Fibroblast of the conjunctiva (primary cell): ENCODE data around the gene RAD54L.
"Not testable (repeated sequence)": the region's sequence is repeated elsewhere in the genome, so short reads cannot be mapped to it uniquely, and the experiment has no call there.

ENCODE experiments used
- DNase-seq: peaks from one replicate; pipeline ENCODE4 v3.0.0-alpha.2; 2010; ENCODE audit warnings: low read depth

RAD54L gene

GRCh38 chr1:46241733-46242132, 5.8 kb upstream of the RAD54L start:
- DNase-seq, result not testable (repeated sequence)

DNA sequence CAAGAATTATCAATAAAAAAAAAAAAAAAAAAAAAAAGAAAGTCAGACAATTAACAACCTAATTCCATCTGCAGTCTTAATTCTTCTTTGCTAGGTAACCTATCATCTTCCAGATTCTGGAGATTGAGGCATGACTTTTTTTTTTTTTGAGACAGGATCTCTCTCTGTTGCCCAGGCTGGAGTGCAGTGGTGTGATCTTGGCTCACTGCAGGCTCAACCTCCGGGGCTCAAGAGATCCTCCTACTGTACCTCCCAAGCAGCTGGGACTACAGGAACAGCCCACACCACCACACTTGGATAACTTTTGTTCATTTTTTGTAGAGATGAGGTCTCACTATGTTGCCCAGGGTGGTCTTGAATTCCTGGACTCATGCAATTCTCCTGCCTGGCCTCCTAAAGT, 4.6 kb upstream of the RAD54L start:
- DNase-seq, result no peak

DNA sequence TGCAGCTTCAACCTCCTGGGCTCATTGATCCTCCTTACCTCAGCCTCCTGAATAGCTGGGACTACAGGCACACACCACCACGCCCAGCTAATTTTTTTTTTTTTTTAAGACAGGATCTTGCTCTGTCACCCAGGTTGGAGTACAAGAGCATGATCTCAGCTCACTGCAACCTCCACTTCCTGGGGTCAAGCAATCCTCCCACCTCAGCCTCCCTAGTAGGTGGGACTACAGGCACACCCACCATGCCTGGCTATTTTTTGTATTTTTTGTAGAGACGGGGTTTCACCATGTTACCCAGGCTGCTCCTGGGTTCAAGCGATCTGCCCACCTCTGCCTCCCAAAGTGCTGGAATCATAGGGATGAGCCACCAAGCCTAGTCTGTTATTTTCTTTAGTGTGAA, 3.7 kb upstream of the RAD54L start:
- DNase-seq, result not testable (repeated sequence)

DNA sequence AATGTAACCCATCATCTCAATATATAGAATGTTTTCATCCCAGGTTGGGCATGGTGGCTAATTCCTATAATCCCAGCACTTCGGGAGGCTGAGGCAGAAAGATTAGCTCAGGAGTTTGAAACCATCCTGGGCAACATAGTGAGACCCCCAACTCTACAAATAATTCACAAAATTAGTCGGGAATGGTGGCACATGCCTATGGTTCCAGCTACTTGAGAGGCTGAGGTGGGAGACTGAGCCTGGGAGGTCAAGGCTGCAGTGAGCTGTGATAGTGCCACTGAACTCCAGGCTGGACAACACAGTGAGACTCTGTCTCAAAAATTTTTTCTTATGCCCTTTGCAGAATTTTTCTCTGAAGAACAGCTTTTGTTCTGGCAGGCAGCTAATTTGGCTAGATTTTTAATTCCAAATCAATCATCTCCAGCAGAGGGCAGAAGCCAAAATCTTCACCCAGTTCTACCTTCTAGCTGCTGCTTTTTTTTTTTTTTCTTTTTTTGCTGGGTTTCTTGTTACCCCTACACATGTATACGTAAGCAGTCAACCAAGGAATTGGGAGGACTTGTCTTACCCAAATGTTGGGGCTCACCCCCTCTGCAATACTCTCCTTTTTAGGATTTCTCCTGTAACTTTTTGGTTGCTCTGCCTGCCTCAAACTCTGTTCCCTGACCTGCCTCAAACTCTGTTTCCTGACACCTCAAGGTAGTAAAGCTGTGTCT, 2.7 kb upstream of the RAD54L start:
- peak; percentile 18 for DNase-seq

DNA sequence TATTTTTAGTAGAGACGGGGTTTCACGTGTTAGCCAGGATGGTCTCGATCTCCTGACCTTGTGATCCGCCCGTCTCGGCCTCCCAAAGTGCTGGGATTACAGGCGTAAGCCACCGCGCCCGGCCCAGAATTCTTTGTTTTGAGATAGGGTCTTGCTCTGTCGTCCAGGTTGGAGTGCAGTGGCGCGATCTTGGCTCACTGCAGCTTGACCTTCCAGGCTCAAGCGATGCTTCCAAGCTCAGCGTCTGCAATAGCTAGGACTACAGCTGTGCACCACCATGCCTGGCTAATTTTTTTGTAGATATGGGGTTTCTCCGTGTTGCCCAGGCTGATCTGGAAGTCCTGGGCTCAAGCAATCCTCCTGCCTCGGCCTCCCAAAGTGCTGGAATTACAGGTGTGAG, 1.4 kb upstream of the RAD54L start:
- not testable (repeated sequence) for DNase-seq

DNA sequence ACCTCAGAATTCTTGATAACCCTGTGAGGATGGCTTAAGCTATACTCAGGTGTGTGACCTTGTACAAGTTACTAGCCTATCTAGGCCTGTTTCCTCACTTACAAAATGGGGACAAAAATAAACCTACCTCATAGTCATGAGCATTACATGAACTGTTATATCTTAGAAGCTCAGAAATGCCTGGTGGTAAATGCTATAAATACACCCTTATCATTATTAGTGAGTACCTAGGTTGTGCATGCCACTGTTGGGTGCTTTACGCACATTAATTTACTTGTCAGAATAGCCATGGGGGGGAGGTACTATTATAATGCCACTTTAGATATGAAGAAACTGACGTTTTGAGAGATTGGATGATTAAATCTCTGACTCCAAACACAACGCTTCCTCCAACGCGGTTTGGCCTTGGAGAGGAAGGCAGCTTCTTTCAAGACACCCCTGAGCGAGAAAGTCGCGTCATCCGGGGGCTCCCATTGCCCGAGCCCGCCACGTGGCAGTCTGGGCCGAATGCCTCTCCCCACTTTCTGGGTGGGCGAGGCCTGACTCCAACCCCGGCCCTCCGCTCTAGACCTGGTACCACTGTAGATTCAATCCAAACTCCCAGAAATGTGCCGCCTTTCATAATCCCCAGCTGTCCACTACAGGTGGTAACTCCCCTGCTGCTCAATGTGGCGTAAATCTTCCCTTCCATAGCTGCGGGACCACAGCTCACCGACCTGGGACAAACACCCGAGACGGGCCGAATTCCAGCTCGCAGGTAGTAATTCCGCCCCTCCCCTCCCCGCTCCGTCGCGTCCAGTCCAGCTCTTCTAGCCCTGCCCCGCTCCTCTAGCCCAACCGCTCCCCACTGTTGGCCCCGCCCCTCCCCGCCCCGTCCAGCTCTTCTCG, 771 bp upstream of the RAD54L start:
- peak; percentile 18 for DNase-seq

- DNase-seq, result no peak
These were observed 758 bp downstream of the RAD54L start for GRCh38 chr1:46248122-46248920.

DNA sequence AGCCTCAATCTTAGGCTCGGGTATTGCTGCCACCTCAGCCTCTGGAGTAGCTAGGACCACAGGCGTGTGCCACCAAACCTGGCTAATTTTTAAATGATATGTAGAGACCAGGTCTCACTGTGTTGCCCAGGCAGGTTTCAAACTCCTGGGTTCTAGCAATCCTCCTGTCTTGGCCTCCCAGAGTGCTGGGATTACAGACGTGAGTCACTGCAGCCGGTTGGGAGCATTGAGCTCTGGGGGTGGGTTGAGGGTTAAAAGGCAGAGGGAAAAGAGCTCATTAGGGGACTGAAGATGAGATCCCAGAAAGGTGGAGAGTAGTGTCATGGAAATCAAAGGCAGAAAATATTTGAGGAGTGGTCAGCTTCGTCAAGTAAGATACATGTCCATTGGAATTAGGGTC, 7.1 kb downstream of the RAD54L start:
- DNase-seq, result no peak

- no peak for DNase-seq
These were observed 9.0 kb downstream of the RAD54L start for GRCh38 chr1:46256523-46256922.

DNA sequence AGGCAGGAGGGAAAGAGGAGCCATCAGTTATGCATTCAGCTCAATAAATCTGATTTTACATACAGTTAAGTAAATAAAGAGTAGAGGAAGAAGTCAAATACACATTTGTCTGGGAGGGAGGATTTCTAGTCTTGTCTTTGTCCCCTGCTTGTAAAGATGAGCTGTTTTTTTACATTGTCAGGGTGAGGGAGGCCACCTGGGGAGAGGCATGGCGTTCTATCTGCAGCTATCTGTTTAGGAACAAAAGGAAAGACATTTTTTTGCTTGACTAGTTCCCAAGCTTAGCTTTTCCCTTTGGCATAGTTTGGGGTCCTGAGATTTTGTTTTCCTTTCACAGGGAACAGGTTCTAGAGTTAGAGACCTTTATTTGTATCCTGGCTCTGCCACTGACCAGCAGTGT, 14.9 kb downstream of the RAD54L start:
- DNase-seq, result no peak

DNA sequence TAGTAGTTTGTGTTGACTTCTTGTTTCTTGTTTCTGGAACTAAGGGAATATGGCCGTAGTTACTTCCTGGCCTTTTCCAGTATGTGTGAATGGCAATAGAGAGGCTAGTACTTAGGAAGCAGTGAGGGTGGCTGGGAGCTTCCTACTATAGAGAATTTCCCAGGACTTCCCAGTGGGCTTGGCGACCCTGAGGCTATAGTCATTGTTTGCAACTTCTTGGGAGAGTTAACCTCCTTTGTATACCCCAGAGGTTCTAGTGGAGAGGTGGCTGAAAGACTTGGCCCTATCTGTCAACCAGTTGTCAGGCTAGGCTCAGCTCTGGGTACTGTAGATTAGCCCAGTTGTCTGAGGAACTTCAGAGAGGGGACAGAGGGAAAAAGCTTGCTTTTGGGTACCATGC, 15.6 kb downstream of the RAD54L start:
- no peak for DNase-seq

DNA sequence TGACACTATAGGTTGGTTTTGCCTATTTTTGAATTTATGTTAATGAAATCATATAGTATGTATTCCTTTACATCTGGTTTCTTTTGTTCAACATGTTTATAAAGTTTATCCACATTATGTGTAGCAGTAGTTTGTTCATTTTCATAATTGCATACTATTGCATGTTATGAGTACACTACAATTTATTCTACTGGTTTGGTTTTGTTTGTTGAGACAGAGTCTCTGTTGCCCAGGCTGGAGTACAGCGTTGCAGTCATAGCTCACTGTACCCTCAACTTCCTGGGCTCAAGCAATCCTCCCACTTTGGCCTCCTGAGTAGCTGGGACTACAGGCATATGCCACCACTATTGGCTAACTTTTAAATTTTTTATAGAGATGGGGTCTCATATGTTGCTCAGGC, 21.0 kb downstream of the RAD54L start:
- no peak for DNase-seq

DNA sequence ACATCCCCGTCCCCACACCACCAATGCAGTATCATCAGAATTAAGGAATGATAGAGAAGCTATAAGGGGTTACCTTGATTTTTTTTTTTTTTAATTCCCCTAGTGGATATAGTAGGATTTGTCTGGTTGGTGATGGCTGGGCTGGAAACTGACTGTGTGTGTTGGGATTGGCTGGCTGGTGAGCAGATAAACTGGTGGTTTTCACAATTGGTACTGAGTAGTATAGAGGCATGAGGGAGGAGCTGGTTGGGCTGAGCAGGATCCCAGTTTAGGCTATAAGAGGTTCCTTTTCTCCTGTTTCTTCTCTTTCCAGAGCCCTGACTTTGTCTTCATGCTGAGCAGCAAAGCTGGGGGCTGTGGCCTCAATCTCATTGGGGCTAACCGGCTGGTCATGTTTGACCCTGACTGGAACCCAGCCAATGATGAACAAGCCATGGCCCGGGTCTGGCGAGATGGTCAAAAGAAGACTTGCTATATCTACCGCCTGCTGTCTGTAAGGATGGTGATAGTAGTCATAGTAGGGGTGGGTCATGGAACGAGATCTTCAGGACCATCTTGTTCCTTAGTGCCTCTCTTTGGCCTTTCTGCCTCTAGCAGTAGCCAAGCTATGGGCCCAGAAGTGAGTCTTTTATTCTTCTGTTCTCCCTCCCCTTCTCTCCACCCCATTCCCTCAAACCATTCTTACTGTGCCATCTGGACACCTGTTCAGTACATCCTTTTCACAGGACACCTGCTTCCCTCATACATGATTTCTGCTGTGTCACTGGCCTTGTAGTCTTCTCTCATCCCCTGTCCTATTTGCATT, 26.9 kb downstream of the RAD54L start:
- no peak for DNase-seq

DNA sequence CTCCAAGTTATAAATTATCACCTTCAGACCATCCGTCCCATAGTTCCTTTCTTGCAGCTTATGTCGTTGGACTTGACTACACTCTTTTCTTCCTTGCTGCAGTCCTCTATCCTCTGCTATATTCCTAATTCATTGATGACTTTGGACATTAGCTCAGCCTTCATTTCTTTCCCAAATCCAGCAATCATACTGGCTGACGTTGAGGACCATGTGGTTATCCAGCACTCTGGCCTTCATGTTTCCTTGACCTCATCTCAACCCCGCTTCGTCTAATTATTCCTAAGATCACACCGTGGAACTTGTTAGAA, 27.4 kb downstream of the RAD54L start:
- no peak for DNase-seq

GRCh38 chr1:46277658-46278373, 30.3 kb downstream of the RAD54L start:
- DNase-seq, result no peak

DNA sequence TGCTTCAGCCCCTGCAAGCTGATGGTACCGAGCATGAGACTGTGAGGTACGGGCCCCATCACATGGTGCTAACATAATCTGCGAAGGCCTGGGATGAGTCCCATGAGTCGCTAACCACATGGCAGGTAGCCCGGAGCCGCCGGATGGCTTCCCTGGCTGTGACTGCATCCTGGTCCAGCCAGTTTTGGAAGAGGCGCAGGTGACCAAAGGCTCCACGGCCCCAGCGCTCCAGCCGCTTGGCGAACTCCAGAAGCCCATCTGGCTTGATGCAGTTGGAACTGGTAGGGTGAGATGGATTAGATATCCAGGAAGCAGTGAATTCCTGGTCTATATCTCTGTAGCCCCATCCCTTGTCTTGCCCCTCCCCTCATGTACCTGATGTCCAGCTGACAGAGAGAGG, 31.2 kb downstream of the RAD54L start:
- DNase-seq, result no peak

DNA sequence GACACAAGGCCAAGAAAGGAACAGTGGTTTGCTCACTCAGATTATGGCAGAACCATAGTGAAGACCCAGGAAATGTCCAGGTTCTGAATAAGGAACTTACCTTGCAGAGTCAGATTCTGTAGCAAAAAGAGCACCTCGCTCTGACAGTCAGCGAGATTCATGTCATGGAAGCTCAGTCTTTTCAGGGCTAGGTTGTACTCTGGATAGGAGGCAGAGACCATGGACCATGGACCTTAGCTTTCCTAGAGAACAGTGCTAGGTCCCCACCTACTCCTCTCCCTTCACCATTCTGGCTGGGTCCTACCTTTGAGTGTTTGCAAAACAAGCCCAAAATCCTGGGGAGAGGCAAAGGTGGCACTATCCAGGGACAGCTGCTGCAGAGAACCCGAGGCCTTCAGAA, 32.5 kb downstream of the RAD54L start:
- no peak for DNase-seq

GRCh38 chr1:46281021-46281420, 33.5 kb downstream of the RAD54L start:
- DNase-seq, result no peak

DNA sequence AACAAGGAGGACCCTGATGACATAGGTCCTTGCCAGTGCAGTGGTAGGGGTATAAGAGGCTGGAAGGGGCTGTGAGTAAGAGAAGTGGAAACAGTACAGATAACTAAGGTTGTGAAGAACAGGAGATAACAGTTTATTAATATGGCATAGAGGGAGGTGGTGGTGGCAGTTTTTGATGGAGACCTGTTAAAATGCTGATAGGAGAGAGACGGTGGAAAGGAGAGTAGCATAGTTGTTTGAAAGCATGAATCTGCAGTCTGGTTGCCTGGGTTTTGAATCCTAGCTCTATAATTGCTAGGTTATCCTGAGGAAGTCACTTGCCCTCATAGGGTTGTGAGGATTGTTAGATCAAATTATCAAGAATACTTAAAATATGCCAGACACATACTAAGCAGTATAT, 36.5 kb downstream of the RAD54L start:
- DNase-seq, result no peak

DNA sequence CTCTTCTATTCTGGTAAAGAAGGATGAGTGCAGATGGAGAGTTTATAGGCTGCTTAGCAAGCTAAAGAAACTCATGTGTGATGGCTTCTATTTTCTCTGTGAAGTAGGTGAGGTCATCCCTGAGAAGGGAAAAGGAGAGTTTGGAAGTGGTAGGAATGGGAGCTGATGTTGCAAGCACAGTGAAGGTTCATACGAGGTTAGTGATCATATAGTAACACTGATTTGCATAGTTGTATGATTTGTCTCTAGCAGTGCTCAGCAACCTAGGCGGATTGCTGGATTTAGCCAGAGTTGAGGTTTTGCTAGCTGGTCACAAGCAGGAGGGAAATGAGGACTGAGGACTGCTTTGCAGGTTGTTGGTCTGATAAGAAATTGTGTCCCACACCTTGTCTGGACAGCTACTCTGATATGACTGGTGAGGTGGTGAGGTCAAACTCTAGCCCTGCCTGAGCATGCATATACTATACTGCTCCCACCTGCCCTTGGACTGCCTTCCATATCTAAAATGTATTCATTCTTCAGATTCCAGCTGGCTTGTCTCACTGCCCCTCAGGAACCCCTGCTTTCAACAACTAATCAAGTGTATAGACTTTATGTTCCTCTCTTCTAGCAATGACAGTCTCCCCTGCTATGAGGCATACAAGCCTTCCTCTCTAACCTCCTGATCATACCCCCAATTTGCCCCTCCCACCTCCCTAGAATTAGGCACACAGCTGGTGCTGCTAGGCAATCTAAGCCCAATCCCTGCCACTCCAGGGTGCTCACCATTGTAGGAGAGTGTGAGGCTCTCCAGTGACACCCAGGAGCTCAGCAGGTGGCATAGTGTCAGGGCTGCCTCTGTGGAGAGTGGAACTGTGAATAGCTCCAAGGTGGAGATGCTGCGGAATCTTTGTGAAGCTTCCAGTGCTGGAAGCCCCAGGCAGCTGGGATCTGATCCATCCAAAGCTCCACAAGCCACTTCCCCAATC, 37.3 kb downstream of the RAD54L start:
- no peak for DNase-seq
